ENCODE results near the gene SNAP91. TPM values are rescaled to one million over a fixed set of nuclear protein-coding genes. Genes with fewer than 3 reads are reported as not detected.
"Not testable (repeated sequence)": the region's sequence is repeated elsewhere in the genome, so short reads cannot be mapped to it uniquely, and the experiment has no call there.

The SNAP91 gene
- total RNA-seq, 2 experiments from 2014 or later, result not detected

- POLR2A ChIA-PET, result no interaction called here
These were observed 914 bp downstream of the SNAP91 start for GRCh38 chr6:83707829-83708545.

GRCh38 chr6:83702749-83703148 is 6.2 kb downstream of the SNAP91 start:
- no peak overlapping the region for H3K27ac Mint-ChIP-seq
- POLR2A ChIA-PET, result no interaction called here
- no peaks in the 10 kb centered on the region for H3K4me1 Mint-ChIP-seq
- no peak overlapping the region for H3K4me3 Mint-ChIP-seq
- no peaks in the 10 kb centered on the region for H3K36me3 Mint-ChIP-seq (ENCODE audit: low read depth)
- H3K9me3 Mint-ChIP-seq, result no peaks in the 10 kb centered on the region
- CTCF ChIA-PET, result no interaction called here
- H3K27me3 Mint-ChIP-seq, result peaks cover 17% of the 10 kb centered on the region
- no peak for DNase-seq

More at GRCh38 chr6:83707829-83708545, 914 bp downstream of the SNAP91 start:
- no peak overlapping the region for H3K4me3 Mint-ChIP-seq
- H3K27ac Mint-ChIP-seq, result no peak overlapping the region
- CTCF ChIA-PET, result no interaction called here
- H3K9me3 Mint-ChIP-seq, result no peaks in the 10 kb centered on the region
- peaks cover 37% of the 10 kb centered on the region for H3K27me3 Mint-ChIP-seq
- peaks cover 3% of the 10 kb centered on the region for H3K4me1 Mint-ChIP-seq
- H3K36me3 Mint-ChIP-seq (ENCODE audit: low read depth), result no peaks in the 10 kb centered on the region
- DNase-seq, result no peak

- no peak for DNase-seq
- H3K36me3 Mint-ChIP-seq (ENCODE audit: low read depth), result no peaks in the 10 kb centered on the region
- H3K4me1 Mint-ChIP-seq, result no peaks in the 10 kb centered on the region
- no peaks in the 10 kb centered on the region for H3K9me3 Mint-ChIP-seq
- no peak overlapping the region for H3K27ac Mint-ChIP-seq
- ChIA-PET CTCF (no interaction called here), POLR2A (no interaction called here)
- H3K4me3 Mint-ChIP-seq, result no peak overlapping the region
- H3K27me3 Mint-ChIP-seq, result peaks cover 10% of the 10 kb centered on the region
These were observed 6.8 kb downstream of the SNAP91 start for GRCh38 chr6:83702077-83702476.

GRCh38 chr6:83696674-83697073 is 12.2 kb downstream of the SNAP91 start:
- no peak for DNase-seq
- Mint-ChIP-seq H3K9me3 (no peaks in the 10 kb centered on the region), H3K4me1 (no peaks in the 10 kb centered on the region), H3K4me3 (no peak overlapping the region), H3K36me3 (ENCODE audit: low read depth) (no peaks in the 10 kb centered on the region), H3K27ac (no peak overlapping the region), H3K27me3 (no peaks in the 10 kb centered on the region)
- ChIA-PET CTCF (no interaction called here), POLR2A (no interaction called here)

GRCh38 chr6:83685481-83685880 is 23.4 kb downstream of the SNAP91 start:
- ChIA-PET CTCF (no interaction called here), POLR2A (no interaction called here)
- H3K4me1 Mint-ChIP-seq, result no peaks in the 10 kb centered on the region
- no peak for DNase-seq
- no peaks in the 10 kb centered on the region for H3K36me3 Mint-ChIP-seq (ENCODE audit: low read depth)
- no peaks in the 10 kb centered on the region for H3K9me3 Mint-ChIP-seq
- H3K27me3 Mint-ChIP-seq, result no peaks in the 10 kb centered on the region
- H3K4me3 Mint-ChIP-seq, result no peak overlapping the region
- H3K27ac Mint-ChIP-seq, result no peak overlapping the region

GRCh38 chr6:83677791-83678190 is 31.1 kb downstream of the SNAP91 start:
- Mint-ChIP-seq H3K27me3 (no peaks in the 10 kb centered on the region), H3K4me1 (no peaks in the 10 kb centered on the region)
- POLR2A ChIA-PET, result no interaction called here

GRCh38 chr6:83637953-83638352 is 70.9 kb downstream of the SNAP91 start:
- POLR2A ChIA-PET, result no interaction called here
- no peaks in the 10 kb centered on the region for H3K27me3 Mint-ChIP-seq
- no peak overlapping the region for H3K27ac Mint-ChIP-seq
- DNase-seq, result no peak
- CTCF ChIA-PET, result no interaction called here
- H3K4me1 Mint-ChIP-seq, result no peaks in the 10 kb centered on the region
- no peak overlapping the region for H3K4me3 Mint-ChIP-seq
- H3K36me3 Mint-ChIP-seq (ENCODE audit: low read depth), result no peaks in the 10 kb centered on the region
- H3K9me3 Mint-ChIP-seq, result no peaks in the 10 kb centered on the region

More at GRCh38 chr6:83677791-83678190, 31.1 kb downstream of the SNAP91 start:
- no peaks in the 10 kb centered on the region for H3K36me3 Mint-ChIP-seq (ENCODE audit: low read depth)
- CTCF ChIA-PET, result no interaction called here
- no peaks in the 10 kb centered on the region for H3K9me3 Mint-ChIP-seq
- no peak for DNase-seq
- no peak overlapping the region for H3K27ac Mint-ChIP-seq
- no peak overlapping the region for H3K4me3 Mint-ChIP-seq

GRCh38 chr6:83636800-83637199 is 72.1 kb downstream of the SNAP91 start:
- DNase-seq, result no peak
- ChIA-PET POLR2A (no interaction called here), CTCF (no interaction called here)
- Mint-ChIP-seq H3K36me3 (ENCODE audit: low read depth) (no peaks in the 10 kb centered on the region), H3K9me3 (no peaks in the 10 kb centered on the region), H3K4me3 (no peak overlapping the region), H3K27me3 (no peaks in the 10 kb centered on the region), H3K27ac (no peak overlapping the region), H3K4me1 (no peaks in the 10 kb centered on the region)

- ChIA-PET CTCF (no interaction called here), POLR2A (no interaction called here)
- Mint-ChIP-seq H3K27ac (no peak overlapping the region), H3K9me3 (no peaks in the 10 kb centered on the region), H3K27me3 (no peaks in the 10 kb centered on the region), H3K36me3 (ENCODE audit: low read depth) (no peaks in the 10 kb centered on the region), H3K4me3 (no peak overlapping the region), H3K4me1 (no peaks in the 10 kb centered on the region)
- no peak for DNase-seq
These were observed 75.3 kb downstream of the SNAP91 start for GRCh38 chr6:83633609-83634008.

- Mint-ChIP-seq H3K4me1 (no peaks in the 10 kb centered on the region), H3K9me3 (no peaks in the 10 kb centered on the region), H3K36me3 (ENCODE audit: low read depth) (no peaks in the 10 kb centered on the region), H3K27ac (no peak overlapping the region), H3K27me3 (no peaks in the 10 kb centered on the region), H3K4me3 (no peak overlapping the region)
- ChIA-PET POLR2A (no interaction called here), CTCF (no interaction called here)
- DNase-seq, result no peak
These were observed 75.8 kb downstream of the SNAP91 start for GRCh38 chr6:83633149-83633548.

- POLR2A ChIA-PET; H3K27me3 Mint-ChIP-seq; CTCF ChIA-PET; H3K36me3 Mint-ChIP-seq (ENCODE audit: low read depth); H3K9me3 Mint-ChIP-seq; H3K27ac Mint-ChIP-seq; DNase-seq; H3K4me3 Mint-ChIP-seq; H3K4me1 Mint-ChIP-seq: not testable (repeated sequence)
These were observed 79.0 kb downstream of the SNAP91 start for GRCh38 chr6:83629908-83630307.

- H3K36me3 Mint-ChIP-seq (ENCODE audit: low read depth), result no peaks in the 10 kb centered on the region
- ChIA-PET POLR2A (no interaction called here), CTCF (interaction anchor here (0.6 to 2.1 kb wide), 10 partner anchors 8 to 1708 kb away, joined by 3 to 10 read pairs (median 4); partner anchors contain the start of gene CEP162)
- no peak for DNase-seq
- no peak overlapping the region for H3K4me3 Mint-ChIP-seq
- no peak overlapping the region for H3K27ac Mint-ChIP-seq
- no peaks in the 10 kb centered on the region for H3K27me3 Mint-ChIP-seq
- H3K9me3 Mint-ChIP-seq, result no peaks in the 10 kb centered on the region
- H3K4me1 Mint-ChIP-seq, result no peaks in the 10 kb centered on the region
These were observed 93.6 kb downstream of the SNAP91 start for GRCh38 chr6:83615025-83615999.

- no peaks in the 10 kb centered on the region for H3K36me3 Mint-ChIP-seq (ENCODE audit: low read depth)
- no peak for DNase-seq
- H3K4me3 Mint-ChIP-seq, result no peak overlapping the region
- POLR2A ChIA-PET, result no interaction called here
- CTCF ChIA-PET, result interaction anchor here (0.7 kb wide), 1 partner anchor 1571 kb away, joined by 3 read pairs; no protein-coding TSS in a partner anchor
- peaks cover 2% of the 10 kb centered on the region for H3K27me3 Mint-ChIP-seq
- H3K4me1 Mint-ChIP-seq, result no peaks in the 10 kb centered on the region
- no peak overlapping the region for H3K27ac Mint-ChIP-seq
- H3K9me3 Mint-ChIP-seq, result no peaks in the 10 kb centered on the region
These were observed 95.5 kb downstream of the SNAP91 start for GRCh38 chr6:83613378-83613777.

GRCh38 chr6:83609248-83609647 is 99.7 kb downstream of the SNAP91 start:
- CTCF ChIA-PET, result no interaction called here
- no peaks in the 10 kb centered on the region for H3K9me3 Mint-ChIP-seq
- POLR2A ChIA-PET, result no interaction called here
- no peak overlapping the region for H3K27ac Mint-ChIP-seq
- H3K4me1 Mint-ChIP-seq, result no peaks in the 10 kb centered on the region
- H3K36me3 Mint-ChIP-seq (ENCODE audit: low read depth), result no peaks in the 10 kb centered on the region
- no peak overlapping the region for H3K4me3 Mint-ChIP-seq
- peaks cover 2% of the 10 kb centered on the region for H3K27me3 Mint-ChIP-seq
- no peak for DNase-seq

Data from activated CD4-positive, alpha-beta memory T cell treated with anti-CD3 and anti-CD28 coated beads, Interleukin-2, amount 10 ng/mL, durations not matched to agents 7 days and 5 days (primary cell).